B cell (primary cell): ENCODE data around the gene CHMP1A. TPM values are rescaled to one million over a fixed set of nuclear protein-coding genes. Genes with fewer than 3 reads are reported as not detected.

Experiments used
- ATAC-seq: fragments of 200-7000 bp; cut with Tn5 transposase; one replicate; pipeline ENCODE4 v1.10.0; 2021; ENCODE audit warnings: low read depth, mild to moderate bottlenecking, moderate number of reproducible peaks, moderate library complexity
- CTCF ChIA-PET: fragments of 350-600 bp; sonication (Branson Sonifier 250); formaldehyde crosslinking; loops from one replicate; lab custom pipeline; 2021; ENCODE audit warnings: antibody characterized with exemption, inconsistent platforms; lab: Charles Lee
- POLR2A ChIA-PET: fragments of 350-600 bp; sonication (Branson Sonifier 250); formaldehyde crosslinking; loops from one replicate; lab custom pipeline; 2021; ENCODE audit warnings: antibody characterized with exemption; lab: Charles Lee
- DNase-seq: peaks from one replicate; pipeline ENCODE4 v3.0.0; 2013
- H2AFZ ChIP-seq: 2 replicates; pipeline ENCODE4 v1.6.1; 2012; ENCODE audit warnings: mild to moderate bottlenecking, low read depth, low read length; ENCODE audit not compliant: insufficient read depth, poor library complexity, severe bottlenecking
- H3K27ac ChIP-seq, 2 donors: 1 replicate in 1 of 2; 2 replicates in 1 of 2; pipeline ENCODE4 v1.5.1; 2012 to 2013; ENCODE audit warnings: low read length in 2 of 2, mild to moderate bottlenecking in 2 of 2, moderate library complexity in 1 of 2
- H3K27me3 ChIP-seq, 4 experiments: fragments of 200-600 bp in 1 of 4; sonication (generic) in 1 of 4; replicated peaks in 1 of 4; 1 replicate in 2 of 4; 2 replicates in 2 of 4; pipeline versions ENCODE4 v1.6.1 to v1.7.0; 2013 to 2016; ENCODE audit warnings: low read length in 3 of 4, mild to moderate bottlenecking in 2 of 4, mixed read lengths in 1 of 4, moderate library complexity in 1 of 4; ENCODE audit not compliant: insufficient read depth in 4 of 4, control insufficient read depth in 3 of 4; ENCODE audit errors: control extremely low read depth in 1 of 4
- H3K36me3 ChIP-seq, 2 experiments: replicated peaks in 1 of 2; 1 replicate in 1 of 2; 2 replicates in 1 of 2; pipeline versions ENCODE4 v1.6.1 to v1.7.1; 2013; ENCODE audit warnings: low read length in 1 of 2; ENCODE audit not compliant: insufficient read depth in 2 of 2, control insufficient read depth in 1 of 2; ENCODE audit errors: control extremely low read depth in 1 of 2, extremely low read depth in 1 of 2
- H3K4me1 ChIP-seq, 2 donors: fragments of 200-600 bp in 1 of 2; sonication (generic) in 1 of 2; 1 replicate in 1 of 2; 2 replicates in 1 of 2; pipeline versions ENCODE4 v1.5.1 to v1.6.1; 2013 to 2017; ENCODE audit warnings: low read length in 2 of 2; ENCODE audit not compliant: control insufficient read depth in 2 of 2, insufficient read depth in 2 of 2
- H3K4me2 ChIP-seq: replicated peaks from 2 replicates; pipeline ENCODE3; 2012; ENCODE audit warnings: mild to moderate bottlenecking, low read depth, low read length; ENCODE audit not compliant: poor library complexity, severe bottlenecking
- H3K4me3 ChIP-seq, 5 experiments: fragments of 200-600 bp in 1 of 5; sonication (generic) in 1 of 5; 1 replicate in 3 of 5; 2 replicates in 2 of 5; pipeline versions ENCODE4 v1.5.1 to v1.7.0; 2011 to 2016; ENCODE audit warnings: low read length in 4 of 5, mild to moderate bottlenecking in 4 of 5, low read depth in 2 of 5, control low read depth in 1 of 5, moderate library complexity in 1 of 5; ENCODE audit not compliant: insufficient read depth in 1 of 5; ENCODE audit errors: control extremely low read depth in 1 of 5, extremely low read depth in 1 of 5
- H3K79me2 ChIP-seq: fragments of 200-600 bp; sonication (generic); one replicate; pipeline ENCODE4 v1.6.0; 2016; ENCODE audit warnings: low read length; ENCODE audit not compliant: control insufficient read depth, insufficient read depth
- H3K9ac ChIP-seq: fragments of 200-600 bp; sonication (generic); 2 replicates; pipeline ENCODE4 v1.6.1; 2017; ENCODE audit warnings: mild to moderate bottlenecking, low read length, moderate library complexity
- H3K9me3 ChIP-seq, 3 donors: one replicate each; pipeline versions ENCODE4 v1.6.1 to v1.7.1; 2013; ENCODE audit warnings: low read length in 2 of 3; ENCODE audit not compliant: control insufficient read depth in 2 of 3, insufficient read depth in 1 of 3; ENCODE audit errors: control extremely low read depth in 1 of 3
- H4K20me1 ChIP-seq: 2 replicates; pipeline ENCODE4 v1.6.0; 2012; ENCODE audit warnings: mild to moderate bottlenecking, low read length; ENCODE audit not compliant: insufficient read depth, control insufficient read depth, poor library complexity, severe bottlenecking
- H3K27ac Mint-ChIP-seq: one replicate; pipeline ENCODE4 v1.8.0; 2021; ENCODE audit warnings: mixed read lengths
- H3K27me3 Mint-ChIP-seq: one replicate; pipeline ENCODE4 v1.8.0; 2021; ENCODE audit warnings: mixed read lengths
- H3K4me1 Mint-ChIP-seq: one replicate; pipeline ENCODE4 v1.8.0; 2021; ENCODE audit warnings: mixed read lengths
- H3K4me3 Mint-ChIP-seq: one replicate; pipeline ENCODE4 v1.8.0; 2021; ENCODE audit warnings: mixed read lengths
- H3K9me3 Mint-ChIP-seq: one replicate; pipeline ENCODE4 v1.8.0; 2022; ENCODE audit warnings: mixed read lengths; ENCODE audit not compliant: insufficient read depth
- CTCF ChIP-seq: fragments of 200-600 bp; IDR thresholded peaks from one replicate; pipeline ENCODE4 v1.8.0; 2022; ENCODE audit warnings: antibody characterized with exemption, mild to moderate bottlenecking
- EZH2 ChIP-seq: IDR thresholded peaks from 2 replicates; pipeline ENCODE4 v1.6.1; 2012; ENCODE audit warnings: borderline replicate concordance, low read depth, mild to moderate bottlenecking, moderate library complexity, low read length; ENCODE audit not compliant: insufficient read depth, poor library complexity, severe bottlenecking
- WGBS: methylation state at CpG from one replicate; pipeline ENCODE4 v1.1.5; 2013; ENCODE audit warnings: missing lambda C conversion rate; ENCODE audit not compliant: insufficient coverage; 5-methylcytosine and 5-hydroxymethylcytosine counted together
- intact Hi-C: fragments of 100-400 bp; cut with micrococcal nuclease; formaldehyde crosslinking; loops from one replicate; pipeline ENCODE4 v1.10.0; 2022
- polyA plus RNA-seq: library from polyadenylated mRNA; depleted of rRNA; stranded (reverse); fragments of >200 nt; gene quantifications from 2 replicates; pipeline ENCODE4 v1.2.3, GENCODE V29; 2012
- total RNA-seq, 2 donors: library from RNA; stranded (reverse); fragments of 120-200 nt in 1 of 2; gene quantifications; 1 replicate in 1 of 2; 2 replicates in 1 of 2; pipeline versions ENCODE4 v1.2.3 to v1.2.4, GENCODE V29; 2013 to 2022

Gene CHMP1A
- total and polyA plus RNA-seq, 2 donors (not counting 1 experiment from before 2014, with no cell fraction given) = 80.4 to 88.1 TPM

GRCh38 chr16:89602273-89602951 lies 55.1 kb downstream of the CHMP1A start:
- no peak overlapping the region for H3K4me3 ChIP-seq
- no peaks in the 10 kb centered on the region for H4K20me1 ChIP-seq
- ATAC-seq (peak; percentile 45), DNase-seq (no peak)
- intact Hi-C loops = no loop called here
- Mint-ChIP-seq H3K27ac (no peak overlapping the region), H3K27me3 (peaks cover 4% of the 10 kb centered on the region), H3K4me3 (no peak overlapping the region), H3K4me1 (peaks cover 7% of the 10 kb centered on the region), H3K9me3 (no peaks in the 10 kb centered on the region)
- peak overlapping the region; percentile 57 for H3K4me2 ChIP-seq
- no peaks in the 10 kb centered on the region for H3K36me3 ChIP-seq
- peak overlapping the region; percentile 49 for H2AFZ ChIP-seq
- ChIA-PET CTCF (interaction anchor here (0.5 to 1.4 kb wide), 3 partner anchors 13 to 206 kb away, joined by 3 to 6 read pairs (median 4); no protein-coding TSS in a partner anchor), POLR2A (interaction anchor here (0.8 kb wide), 1 partner anchor 81 kb away, joined by 3 read pairs; no protein-coding TSS in a partner anchor)
- 5% methylated on average over 17 of the region's 22 CpGs for WGBS
- no peak for TF ChIP-seq CTCF
- no peak for TF ChIP-seq EZH2
- no peaks in the 10 kb centered on the region for H3K9me3 ChIP-seq
- peaks cover 7 to 10% of the 10 kb centered on the region in 2 donors for H3K4me1 ChIP-seq
- no peaks in the 10 kb centered on the region for H3K79me2 ChIP-seq
- H3K27ac ChIP-seq = no peak overlapping the region
- H3K27me3 ChIP-seq = peaks cover 0 to 14% (median 0%) of the 10 kb centered on the region in 4 experiments
- no peak overlapping the region for H3K9ac ChIP-seq

GRCh38 chr16:89601906-89602272 lies 55.6 kb downstream of the CHMP1A start:
- Histone ChIP-seq H4K20me1 (no peaks in the 10 kb centered on the region), H3K4me1 (peaks cover 7 to 10% of the 10 kb centered on the region in 2 donors), H2AFZ (no peak overlapping the region), H3K9ac (no peak overlapping the region), H3K4me3 (no peak overlapping the region), H3K36me3 (no peaks in the 10 kb centered on the region), H3K27me3 (peaks cover 0 to 14% (median 0%) of the 10 kb centered on the region in 4 experiments), H3K27ac (no peak overlapping the region), H3K4me2 (peak overlapping the region; percentile 57), H3K9me3 (no peaks in the 10 kb centered on the region), H3K79me2 (no peaks in the 10 kb centered on the region)
- Mint-ChIP-seq H3K9me3 (no peaks in the 10 kb centered on the region), H3K27ac (no peak overlapping the region), H3K4me1 (peaks cover 7% of the 10 kb centered on the region), H3K4me3 (no peak overlapping the region), H3K27me3 (peaks cover 4% of the 10 kb centered on the region)
- ATAC-seq (no peak), DNase-seq (no peak)
- intact Hi-C loops = no loop called here
- ChIA-PET CTCF (interaction anchor here (1.1 to 1.4 kb wide), 3 partner anchors 13 to 39 kb away, joined by 3 to 6 read pairs (median 4); no protein-coding TSS in a partner anchor), POLR2A (interaction anchor here (0.8 kb wide), 1 partner anchor 81 kb away, joined by 3 read pairs; no protein-coding TSS in a partner anchor)
- no peak for TF ChIP-seq EZH2
- no peak for TF ChIP-seq CTCF
- WGBS = 76% methylated on average over 22 of the region's 22 CpGs
